RKO (cell line): ENCODE results near the gene REPIN1.

Experiments used
- DNase-seq: peaks from one replicate; pipeline ENCODE4 v3.0.0-alpha.2; 2016; ENCODE audit warnings: low spot score

The REPIN1 gene

DNA sequence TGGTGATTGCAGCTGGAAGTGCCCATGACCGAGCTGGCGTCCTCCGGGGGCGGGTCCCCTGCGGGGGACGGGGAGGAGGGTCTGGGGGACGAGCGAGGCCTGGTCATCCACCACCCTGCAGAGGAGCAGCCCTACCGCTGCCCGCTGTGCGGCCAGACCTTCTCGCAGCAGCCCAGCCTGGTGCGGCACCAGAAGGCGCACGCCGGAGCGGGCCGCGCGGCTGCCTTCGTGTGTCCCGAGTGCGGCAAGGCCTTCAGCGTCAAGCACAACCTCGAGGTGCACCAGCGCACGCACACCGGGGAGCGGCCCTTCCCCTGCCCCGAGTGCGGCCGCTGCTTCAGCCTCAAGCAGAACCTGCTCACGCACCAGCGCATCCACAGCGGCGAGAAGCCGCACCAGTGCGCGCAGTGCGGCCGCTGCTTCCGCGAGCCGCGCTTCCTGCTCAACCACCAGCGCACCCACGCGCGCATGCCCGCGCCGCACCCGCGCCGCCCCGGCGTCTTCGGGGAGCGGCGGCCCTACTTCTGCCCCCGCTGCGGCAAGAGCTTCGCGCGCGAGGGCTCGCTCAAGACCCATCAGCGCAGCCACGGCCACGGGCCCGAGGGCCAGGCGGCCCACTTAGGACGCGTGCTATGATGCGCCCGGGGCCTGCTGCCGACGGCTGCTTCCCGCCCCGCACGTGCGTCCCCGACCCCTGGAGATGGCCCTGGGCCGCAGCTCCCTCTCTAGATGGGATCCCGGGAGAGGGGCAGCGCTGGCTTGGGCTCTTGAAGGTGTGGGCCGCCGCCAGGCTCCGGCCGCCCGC, 39.2 kb downstream of the REPIN1 start:
- DNase-seq: no peak

DNA sequence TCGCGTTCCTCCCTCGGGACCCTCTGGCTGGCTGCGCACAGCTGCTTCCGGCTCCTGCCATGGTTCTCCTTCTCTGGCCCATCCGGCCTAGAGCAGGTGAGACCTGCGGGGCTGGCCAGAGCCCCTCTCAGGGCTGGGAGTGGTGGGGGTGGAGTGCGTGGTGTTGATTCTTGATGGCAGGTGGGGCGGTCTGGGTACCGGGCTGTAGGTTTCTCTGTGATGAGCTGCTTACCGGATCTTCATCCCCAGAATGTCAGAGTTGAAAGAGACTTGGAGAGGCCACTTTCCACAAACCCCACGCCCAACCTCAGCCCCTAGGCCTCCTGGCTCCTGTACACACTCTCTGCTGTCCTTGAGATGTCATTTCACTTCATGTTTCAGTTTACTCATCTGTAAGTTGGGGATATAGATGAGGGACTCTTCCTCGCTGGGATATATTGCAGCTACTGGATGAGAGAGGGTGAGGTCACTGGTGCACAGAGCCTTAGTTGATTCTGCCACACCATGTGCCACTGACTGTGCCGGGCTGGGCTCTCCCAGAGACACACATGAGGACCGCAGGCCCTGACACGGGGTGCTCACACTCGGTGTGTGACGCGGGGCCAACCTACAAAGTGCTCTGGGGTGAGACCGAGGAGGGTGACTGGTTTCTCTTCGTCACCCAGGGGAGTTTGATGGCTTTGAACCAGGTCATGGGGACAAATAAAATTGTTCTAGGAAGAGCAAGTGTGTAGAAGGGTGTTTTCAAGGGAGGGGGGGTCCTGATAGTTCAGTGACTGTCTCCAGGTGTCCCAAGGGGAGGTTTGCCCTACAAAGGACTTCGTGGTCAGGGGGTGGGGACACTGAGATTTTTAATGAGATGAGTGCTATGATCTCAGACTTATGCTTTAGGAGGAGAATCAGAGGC, 40.0 kb downstream of the REPIN1 start:
- DNase-seq: no peak

DNA sequence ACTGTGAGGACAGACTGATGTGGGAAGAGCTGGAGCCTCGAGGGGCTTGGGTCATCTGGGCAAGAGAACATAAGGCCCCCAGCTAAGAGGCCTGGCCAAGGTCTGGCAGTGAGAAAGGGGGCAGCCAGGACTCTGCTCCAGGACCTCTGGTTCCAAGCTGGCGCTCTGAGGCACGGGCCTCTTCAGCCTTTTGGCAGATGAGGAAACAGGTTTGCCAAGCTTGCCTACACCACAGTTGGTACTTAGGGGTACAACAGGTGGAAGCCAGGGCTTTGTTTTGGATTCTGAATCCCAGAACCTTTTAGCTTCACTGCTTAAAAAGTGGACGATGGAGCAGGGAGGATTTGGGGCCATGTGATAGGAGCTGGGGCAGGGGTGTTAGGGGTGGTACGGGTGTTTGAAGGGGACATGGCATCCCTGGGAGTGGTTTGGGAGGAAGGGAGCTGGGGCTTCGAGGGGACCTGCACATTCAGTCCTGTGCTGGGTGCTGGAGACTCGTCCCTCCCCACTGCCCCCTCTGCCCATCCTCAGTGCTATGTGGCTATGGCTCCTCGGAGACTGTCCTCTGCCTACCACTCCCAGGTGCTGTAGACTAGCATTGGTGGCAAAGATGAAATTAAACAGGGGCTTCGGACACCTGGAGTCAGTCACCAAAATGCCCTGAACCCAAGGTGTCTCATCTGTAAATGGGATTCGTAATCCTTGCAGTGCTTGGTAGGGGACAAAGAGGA, 40.8 kb downstream of the REPIN1 start:
- no peak for DNase-seq

DNA sequence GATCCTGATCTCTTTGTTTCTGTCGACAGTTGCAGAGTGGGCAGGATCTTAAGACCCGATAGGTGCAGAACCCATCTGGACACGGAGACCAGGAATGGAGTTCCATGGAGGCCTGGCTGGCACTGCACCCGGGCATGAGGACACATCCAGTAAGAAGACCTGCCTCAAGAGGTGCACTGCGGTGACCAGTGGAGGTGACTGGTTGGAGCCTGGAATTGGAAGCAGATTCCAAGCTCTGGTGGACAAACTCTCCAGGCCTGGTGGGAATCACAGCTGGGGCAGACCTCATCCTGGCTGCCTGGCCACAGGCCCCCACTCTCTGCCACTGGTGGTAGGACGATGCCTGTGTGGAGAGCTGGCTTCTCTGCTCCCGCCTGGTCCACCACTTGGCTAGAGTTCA, 41.5 kb downstream of the REPIN1 start:
- DNase-seq: no peak

DNA sequence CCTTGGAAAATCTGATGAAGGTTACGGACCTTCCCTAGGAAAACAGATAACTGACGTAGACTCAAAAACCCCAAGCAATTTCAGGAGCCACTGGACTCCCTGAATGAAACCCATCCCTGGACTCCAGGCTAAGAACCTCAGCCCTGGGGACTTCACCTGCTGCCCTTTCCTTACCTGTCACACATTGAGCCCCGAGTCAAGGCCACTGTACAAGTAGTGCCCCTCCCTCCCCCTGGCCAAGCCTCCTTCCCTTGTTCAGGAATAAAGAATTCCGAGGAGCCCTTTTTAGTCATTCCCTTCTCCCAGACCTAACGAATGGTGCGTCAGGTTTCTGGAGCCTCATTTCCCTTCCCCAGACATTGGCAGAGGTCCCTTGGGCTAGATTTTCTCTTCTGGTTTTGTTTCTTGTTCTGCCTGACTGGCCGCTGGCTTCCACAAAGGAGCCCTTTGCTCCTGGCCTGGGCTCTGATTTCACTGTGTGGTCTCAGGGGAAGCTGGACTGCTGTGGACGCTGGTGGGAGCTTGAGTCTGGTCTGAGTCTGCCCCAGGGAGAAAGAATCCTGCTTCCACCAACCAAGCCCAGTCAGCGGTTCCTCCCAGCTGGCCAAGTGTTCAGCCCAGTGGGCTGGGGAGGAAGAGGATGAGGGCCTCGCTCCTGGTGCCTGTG, 42.2 kb downstream of the REPIN1 start:
- no peak for DNase-seq

DNA sequence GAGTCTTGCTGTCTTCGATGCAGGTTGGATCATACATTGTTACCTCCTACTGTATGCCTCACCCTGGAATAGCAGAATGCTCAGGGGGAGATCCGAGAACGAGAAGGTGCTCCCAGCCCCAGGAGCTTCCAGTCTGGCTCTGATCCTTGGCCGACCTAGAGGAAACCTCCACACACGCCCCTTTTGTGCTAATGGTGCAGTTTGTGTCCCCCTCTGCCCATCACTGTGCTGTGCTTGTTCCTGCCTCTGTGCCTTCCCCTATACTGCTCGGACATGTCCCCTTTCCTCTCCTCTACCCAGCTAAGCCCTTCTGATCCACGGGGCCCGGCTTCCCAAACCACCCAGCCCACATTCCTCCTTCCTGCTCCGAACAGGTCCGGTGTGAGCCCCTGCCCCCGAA, 43.0 kb downstream of the REPIN1 start:
- no peak for DNase-seq

DNA sequence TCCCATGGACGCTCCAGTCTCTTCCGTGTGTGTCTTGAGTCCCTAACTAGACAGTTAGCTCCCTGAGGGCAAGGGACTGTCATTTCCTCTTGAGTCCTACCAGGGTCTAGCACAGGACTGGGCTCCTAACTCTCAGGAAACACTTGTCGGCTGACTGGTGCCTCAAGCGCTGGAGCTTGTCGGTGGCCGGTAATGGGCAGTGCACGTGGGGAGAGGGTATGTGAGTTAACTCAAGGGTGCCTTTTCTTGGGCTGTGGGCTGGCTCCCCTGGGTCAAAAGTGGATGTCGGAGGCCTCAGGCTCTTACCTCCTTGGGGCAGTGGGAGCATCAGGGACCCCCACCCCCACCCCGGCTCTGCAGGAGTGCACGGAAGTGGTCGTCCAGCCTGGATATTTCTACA, 43.4 kb downstream of the REPIN1 start:
- DNase-seq: no peak

DNA sequence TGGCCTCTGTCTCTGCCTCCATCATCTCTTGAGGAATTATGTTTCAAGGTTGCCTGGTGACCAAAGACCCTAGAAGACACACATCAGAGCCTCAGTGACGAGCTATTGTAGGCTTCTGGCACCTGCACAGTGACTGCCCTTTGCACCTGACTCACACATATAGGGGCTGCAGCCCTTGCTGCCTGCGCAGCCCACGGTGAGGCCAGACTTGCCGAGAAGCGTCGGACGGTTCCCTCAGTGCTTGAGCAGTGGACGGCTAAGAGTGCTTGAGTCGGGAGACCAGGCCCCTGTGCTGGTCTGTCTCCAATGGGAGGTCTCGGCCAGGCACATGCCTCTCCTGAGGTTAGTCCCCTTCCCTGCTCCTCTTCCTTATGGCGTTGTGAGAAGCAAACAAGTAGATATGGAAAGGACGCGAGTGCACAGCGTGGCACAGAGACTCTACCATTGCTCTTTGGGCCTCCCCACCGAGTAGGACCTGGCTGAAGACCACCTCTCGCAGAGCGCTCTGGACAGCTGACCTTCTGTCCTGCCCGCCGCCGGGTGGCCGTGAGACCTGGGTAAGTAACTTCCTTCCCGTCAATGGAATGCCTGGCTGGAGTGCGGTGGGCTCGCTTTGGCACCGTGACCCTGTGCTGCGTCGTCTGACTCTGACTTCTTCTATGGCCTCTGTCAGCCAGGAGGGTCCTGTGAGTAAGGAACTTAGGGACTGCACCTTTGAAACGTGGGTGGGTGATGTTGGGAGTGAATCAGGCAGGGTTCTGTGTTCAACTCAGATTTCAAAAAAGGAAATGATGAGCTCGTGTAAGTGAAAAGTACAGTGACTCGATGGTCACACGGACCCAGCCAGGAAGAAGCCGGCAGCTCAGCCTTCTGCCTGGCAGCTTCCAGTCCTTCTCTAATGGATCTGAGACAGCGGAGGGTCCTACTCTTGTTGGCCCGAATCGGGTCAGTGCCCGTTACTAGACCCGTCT, 44.2 kb downstream of the REPIN1 start:
- DNase-seq: no peak

DNA sequence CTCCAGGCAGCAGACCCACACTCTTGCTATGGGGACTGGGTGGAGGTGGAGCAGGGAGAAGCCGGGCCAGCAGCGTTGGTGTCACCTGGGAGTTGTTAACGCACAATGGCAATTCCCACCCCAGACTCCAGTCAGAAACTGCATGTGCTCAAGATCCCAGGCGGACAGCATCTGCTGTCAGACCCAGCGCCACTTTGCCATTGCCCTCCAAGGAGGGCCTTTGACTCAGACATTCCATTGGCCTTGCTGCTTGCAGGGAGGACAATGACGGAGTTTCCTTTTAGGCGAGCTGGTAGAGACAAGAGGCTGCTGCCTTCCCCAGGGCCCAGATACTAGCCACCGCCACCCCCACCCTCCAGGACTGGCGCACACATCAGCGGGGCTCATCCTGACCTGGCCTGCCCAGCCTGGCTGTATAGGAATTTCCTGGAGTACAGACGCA, 45.0 kb downstream of the REPIN1 start:
- no peak for DNase-seq

DNA sequence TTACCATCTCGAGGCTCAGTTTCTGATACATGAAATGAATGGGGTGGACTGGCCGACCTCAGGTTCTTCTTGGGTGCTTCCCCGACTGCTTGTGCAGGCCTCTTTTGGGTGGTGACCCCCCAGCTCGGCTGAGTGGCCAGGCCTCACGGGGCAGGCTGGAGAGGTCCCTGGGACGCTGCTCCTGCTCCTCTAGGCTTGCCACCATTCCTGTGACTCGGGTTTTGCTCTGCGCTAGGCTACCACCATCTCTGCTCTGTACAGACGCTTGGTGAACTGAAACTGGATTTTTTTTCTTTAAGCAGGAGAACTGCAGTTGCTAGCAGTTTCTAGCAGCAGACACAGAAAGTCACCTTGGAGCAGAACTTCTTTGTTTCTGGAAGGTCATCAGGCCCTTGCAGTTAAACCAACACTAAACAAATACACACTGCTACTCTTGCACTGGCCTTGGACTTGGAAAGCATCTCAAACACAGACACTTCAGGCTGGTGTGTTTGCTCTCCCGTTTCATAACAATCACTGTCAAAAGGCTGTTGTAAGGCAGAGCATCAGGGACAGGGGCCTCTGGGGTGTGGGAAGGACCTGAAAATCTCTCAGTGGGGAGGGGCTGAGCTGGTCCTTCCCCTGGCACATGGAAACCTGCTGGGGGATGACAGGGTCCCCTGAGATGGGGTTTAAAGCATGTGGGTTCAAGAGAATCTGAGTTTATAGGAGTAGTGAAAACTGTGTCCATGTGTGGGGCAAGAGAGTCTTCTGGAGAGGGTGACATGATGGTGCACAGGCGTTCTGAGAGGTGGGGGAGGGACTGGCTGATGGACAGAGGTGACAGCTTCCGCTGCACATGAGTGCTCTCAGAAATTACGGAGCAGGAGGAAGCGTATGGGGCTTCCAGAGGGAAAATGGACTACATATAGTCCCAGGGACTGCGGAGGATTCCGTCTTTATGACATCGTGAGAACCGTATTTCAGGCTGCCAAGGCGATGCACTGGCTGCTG, 46.8 kb downstream of the REPIN1 start:
- DNase-seq: no peak

DNA sequence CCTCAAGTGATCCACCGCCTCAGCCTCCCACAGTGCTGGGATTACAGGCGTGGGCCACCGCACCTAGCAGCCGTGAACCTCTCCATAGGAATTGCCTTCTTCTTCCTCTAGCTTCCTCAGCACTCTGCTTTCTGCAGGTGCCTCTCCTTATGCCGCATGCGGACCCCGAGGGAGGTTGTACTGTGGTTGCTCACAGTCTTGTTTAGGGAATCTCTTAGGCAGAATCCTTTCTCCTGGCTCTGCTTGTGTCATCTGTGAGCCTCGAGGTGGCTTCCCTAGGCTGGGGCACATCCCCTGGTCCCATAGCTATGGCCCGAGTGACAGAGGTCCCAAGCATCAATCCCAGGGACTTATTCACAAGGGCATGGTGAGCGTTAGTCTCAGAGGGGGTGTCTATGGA, 48.6 kb downstream of the REPIN1 start:
- no peak for DNase-seq

DNA sequence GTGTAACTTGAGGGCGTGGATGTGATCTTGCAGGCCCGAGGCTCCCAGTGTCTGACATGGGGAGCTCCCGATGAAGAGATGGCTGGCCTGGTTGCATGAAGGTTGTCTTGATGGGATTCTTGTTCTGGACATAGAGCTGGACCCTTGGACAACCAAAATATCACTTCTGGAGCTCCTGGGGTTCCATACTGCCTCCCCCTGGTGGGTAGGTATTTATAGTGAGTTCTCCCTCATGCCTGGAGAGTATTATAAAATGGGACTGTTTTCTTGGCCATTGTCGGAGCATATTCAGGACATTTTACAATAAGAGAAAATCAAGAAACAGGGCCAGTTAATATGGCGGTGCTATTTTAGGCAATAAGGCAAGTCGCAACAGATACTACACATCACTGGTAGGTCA, 49.2 kb downstream of the REPIN1 start:
- DNase-seq: no peak

DNA sequence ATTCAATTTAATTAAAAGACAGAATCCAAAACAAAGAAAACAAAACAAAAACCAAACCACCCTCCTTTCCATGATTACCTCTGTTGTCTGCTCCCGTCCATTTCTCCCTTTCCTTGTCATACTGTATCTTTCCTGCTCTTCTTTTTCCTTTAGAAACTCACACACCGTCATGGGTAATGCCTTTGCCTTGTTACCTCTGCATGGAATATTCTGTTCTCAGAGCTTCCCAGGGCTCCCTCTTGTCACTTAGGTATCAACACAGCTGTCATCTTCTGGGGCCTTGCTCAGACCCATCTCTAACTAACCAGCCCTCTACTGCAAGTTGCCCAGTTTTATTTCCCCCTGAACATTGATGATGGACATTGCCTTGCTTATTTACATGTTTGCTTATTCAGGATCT, 51.6 kb downstream of the REPIN1 start:
- no peak for DNase-seq

DNA sequence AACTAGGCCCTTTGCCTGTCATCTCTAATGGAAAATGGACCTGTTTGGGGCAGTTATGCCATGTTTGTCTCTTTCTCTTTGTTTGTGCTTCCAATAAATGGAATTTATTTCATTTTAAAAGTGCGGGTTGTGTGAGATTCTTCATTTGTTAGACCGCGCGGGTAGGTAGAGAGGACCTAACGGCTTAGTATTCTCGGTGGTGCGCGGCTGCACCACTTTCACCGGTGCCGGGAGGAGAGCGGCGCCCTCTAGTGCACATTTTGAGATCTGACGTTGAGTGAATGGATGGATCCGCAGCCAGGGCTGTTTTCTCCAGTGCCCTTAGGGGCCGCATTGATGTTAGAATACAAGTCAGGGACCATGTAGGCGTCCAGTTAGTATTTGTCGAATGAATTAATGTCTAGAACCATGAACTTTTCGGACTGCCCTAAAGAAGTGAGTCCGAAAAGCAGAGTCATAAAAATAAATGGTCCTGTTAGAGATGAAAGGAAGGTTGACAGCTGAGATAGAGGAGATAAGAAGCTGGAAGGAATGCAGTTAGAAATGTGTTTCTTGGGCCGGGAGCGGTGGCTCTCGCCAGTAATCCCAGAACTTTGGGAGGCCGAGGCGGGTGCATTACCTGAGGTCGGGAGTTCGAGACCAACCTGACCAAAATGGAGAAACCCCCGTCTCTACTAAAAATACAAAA, 52.5 kb downstream of the REPIN1 start:
- peak; percentile 89 for DNase-seq

DNA sequence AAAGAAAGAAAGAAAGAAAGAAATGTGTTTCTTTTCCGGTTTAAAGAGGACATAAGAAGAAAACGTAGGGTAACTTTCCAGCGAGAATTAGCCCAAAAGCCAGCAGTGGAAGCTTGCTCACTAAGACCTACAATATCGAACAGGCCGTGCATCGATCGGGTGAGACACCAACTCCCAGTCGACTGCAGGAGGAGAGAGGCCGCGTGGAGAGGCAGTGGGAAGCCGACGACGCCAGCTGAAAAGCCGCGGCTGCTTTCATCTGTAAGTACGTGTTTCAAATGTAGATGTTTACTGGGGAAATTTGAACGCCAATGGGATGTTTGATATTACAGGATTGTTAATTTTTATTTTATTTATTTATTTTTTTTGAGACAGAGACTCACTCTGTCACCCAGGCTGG, 53.2 kb downstream of the REPIN1 start:
- no peak for DNase-seq
